BJ (cell line): ENCODE results near the gene THOP1. TPM values are rescaled to one million over a fixed set of nuclear protein-coding genes. Genes with fewer than 3 reads are reported as not detected.
"Not testable (repeated sequence)": the region's sequence is repeated elsewhere in the genome, so short reads cannot be mapped to it uniquely, and the experiment has no call there.

ENCODE experiments used
- CTCF ChIA-PET: fragments of 350-600 bp; formaldehyde crosslinking; extraction: SDS; loops from one replicate; lab custom pipeline; 2021; ENCODE audit warnings: antibody characterized with exemption, inconsistent platforms; lab: Yijun Ruan, JAX
- POLR2A ChIA-PET: fragments of 300-600 bp; sonication (Branson Sonifier 250); formaldehyde crosslinking; extraction: SDS; loops from one replicate; lab custom pipeline; 2021; ENCODE audit warnings: antibody characterized with exemption; lab: Charles Lee
- DNase-seq: peaks from one replicate; pipeline ENCODE4 v3.0.0-alpha.2; 2011; ENCODE audit warnings: low read depth
- H3K27me3 ChIP-seq: 2 replicates; pipeline ENCODE4 v1.6.0; 2011; ENCODE audit warnings: low read length; ENCODE audit not compliant: control insufficient read depth, insufficient read depth
- H3K36me3 ChIP-seq: 2 replicates; pipeline ENCODE4 v1.5.1; 2011; ENCODE audit warnings: low read length; ENCODE audit not compliant: control insufficient read depth, insufficient read depth
- H3K4me3 ChIP-seq: 2 replicates; pipeline ENCODE4 v1.5.1; 2011; ENCODE audit warnings: low read depth, mild to moderate bottlenecking, control low read depth, low read length
- CTCF ChIP-seq: IDR thresholded peaks from 2 replicates; pipeline ENCODE4 v1.5.1; 2011; ENCODE audit warnings: low read depth, mild to moderate bottlenecking, control low read depth, inconsistent platforms, low read length, moderate library complexity; ENCODE audit not compliant: insufficient read depth
- polyA plus RNA-seq: library from polyadenylated mRNA; depleted of rRNA; stranded (reverse); fragments of >200 nt; gene quantifications from 2 replicates; pipeline ENCODE4 v1.2.3, GENCODE V29; 2011

Gene THOP1
- polyA plus RNA-seq, 1 experiment: 71.7 TPM

DNA sequence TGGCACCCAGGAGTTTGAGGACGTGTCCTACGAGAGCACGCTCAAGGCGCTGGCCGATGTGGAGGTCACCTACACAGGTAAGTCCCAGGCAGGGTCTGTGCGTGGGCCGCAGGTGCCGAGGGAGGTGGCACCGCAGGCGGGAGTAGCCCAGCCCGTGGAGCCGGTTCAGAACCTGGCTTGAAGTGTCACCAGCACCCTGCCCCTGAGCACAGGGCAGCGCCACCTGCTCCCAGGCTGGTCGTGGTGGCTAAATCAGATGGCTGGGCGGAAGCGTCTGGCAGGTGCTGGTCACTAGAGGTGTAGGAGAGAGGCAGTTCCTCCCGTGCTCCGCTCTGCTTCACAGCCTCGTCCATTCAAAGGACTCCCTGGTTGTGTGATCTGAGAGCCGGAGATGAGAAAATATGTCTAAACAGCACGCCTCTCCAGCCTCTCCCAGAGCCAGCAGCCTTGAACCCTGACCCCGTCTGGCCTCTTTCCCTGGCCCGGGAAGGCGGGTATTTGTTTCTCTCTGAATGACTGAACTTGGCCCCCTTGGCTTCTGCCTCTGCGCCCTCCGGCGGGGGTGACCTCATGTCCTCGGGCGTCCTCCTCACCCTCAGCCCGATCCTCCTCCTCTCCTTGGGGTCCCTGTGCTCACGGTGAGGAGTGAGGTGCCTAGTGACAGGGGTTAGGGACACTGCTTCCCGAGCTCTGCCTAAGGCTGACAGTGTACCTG is 5.4 kb downstream of the THOP1 start:
- H3K36me3 ChIP-seq: peaks cover 13% of the 10 kb centered on the region
- no peak for TF ChIP-seq CTCF
- CTCF ChIA-PET: no interaction called here
- no peak for DNase-seq
- POLR2A ChIA-PET: no interaction called here
- H3K27me3 ChIP-seq: no peaks in the 10 kb centered on the region
- no peak overlapping the region for H3K4me3 ChIP-seq

- ChIA-PET POLR2A (no interaction called here), CTCF (no interaction called here)
- no peak for TF ChIP-seq CTCF
- peaks cover 16% of the 10 kb centered on the region for H3K36me3 ChIP-seq
- no peak overlapping the region for H3K4me3 ChIP-seq
- H3K27me3 ChIP-seq: no peaks in the 10 kb centered on the region
- DNase-seq: no peak
These were observed 6.1 kb downstream of the THOP1 start for GRCh38 chr19:2791440-2791839.

DNA sequence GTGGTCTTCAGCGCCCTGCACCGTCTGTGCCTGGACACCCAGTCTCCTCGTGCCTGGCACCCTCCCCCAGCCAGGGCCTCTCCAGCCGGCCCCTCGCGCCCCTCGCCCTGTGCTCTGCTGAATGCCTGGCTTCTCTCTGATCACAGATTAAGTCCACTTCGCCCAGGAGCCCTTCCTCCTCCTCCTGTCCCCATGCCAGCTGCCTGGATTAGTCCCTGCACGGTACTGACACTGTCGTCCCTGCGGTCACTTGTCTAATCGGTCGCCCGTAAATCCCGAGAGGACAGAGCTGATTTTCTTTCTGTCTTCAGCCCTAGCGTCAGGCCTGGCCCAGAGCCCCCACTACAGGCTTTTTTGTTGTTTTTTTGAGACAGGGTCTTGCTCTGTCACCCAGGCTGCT is 6.6 kb downstream of the THOP1 start:
- peaks cover 19% of the 10 kb centered on the region for H3K36me3 ChIP-seq
- POLR2A ChIA-PET: no interaction called here

GRCh38 chr19:2792666-2793065 is 7.4 kb downstream of the THOP1 start:
- POLR2A ChIA-PET, H3K4me3 ChIP-seq, DNase-seq, H3K27me3 ChIP-seq, CTCF ChIA-PET: not testable (repeated sequence)
- H3K36me3 ChIP-seq: peaks cover 20% of the 10 kb centered on the region

More for the DNA sequence above, 6.6 kb downstream of the THOP1 start:
- no peak for DNase-seq
- H3K4me3 ChIP-seq: no peak overlapping the region
- TF ChIP-seq CTCF: no peak
- no peaks in the 10 kb centered on the region for H3K27me3 ChIP-seq
- CTCF ChIA-PET: no interaction called here

DNA sequence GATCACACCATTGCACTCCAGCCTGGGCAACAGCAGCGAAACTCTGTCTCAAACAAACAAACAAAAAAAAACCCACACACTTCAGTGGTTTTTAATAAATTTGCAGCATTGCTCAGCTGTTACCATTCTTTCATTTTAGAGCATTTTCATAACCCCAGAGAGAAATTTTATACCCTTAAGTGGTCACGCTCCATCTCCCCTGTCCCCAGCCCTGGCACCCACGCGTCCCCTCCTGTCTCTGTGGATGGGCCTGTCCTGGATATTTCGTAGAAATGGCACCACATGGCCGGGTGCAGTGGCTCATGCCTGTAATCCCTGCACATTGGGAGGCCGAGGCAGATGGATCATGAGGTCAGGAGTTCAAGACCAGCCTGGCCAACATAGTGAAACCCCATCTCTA is 7.8 kb downstream of the THOP1 start:
- no peak for DNase-seq
- H3K36me3 ChIP-seq: peaks cover 20% of the 10 kb centered on the region
- ChIA-PET POLR2A (interaction anchor here (0.6 kb wide), 1 partner anchor 8 kb away, joined by 3 read pairs; the partner anchor contains the start of gene THOP1), CTCF (no interaction called here)
- TF ChIP-seq CTCF: no peak
- no peaks in the 10 kb centered on the region for H3K27me3 ChIP-seq
- H3K4me3 ChIP-seq: no peak overlapping the region
